OCI-LY7 (cell line): ENCODE data around the gene SPON1. TPM values are rescaled to one million over a fixed set of nuclear protein-coding genes. Genes with fewer than 3 reads are reported as not detected.

Source experiments
- BruUV-seq: library from RNA; stranded (reverse); fragments of 400-500 nt; replicated peaks from 2 replicates; lab custom pipeline; 2021; lab: Mats Ljungman, UMichigan
- CTCF ChIA-PET: fragments of 300-600 bp; sonication (Branson Sonifier 250); formaldehyde crosslinking; loops from one replicate; lab custom pipeline; 2022; ENCODE audit warnings: antibody characterized with exemption; ENCODE audit not compliant: unreplicated experiment; lab: Charles Lee
- POLR2A ChIA-PET: fragments of 300-600 bp; sonication (Branson Sonifier 250); formaldehyde crosslinking; loops from one replicate; lab custom pipeline; 2022; ENCODE audit warnings: antibody characterized with exemption; lab: Charles Lee
- DNase-seq: peaks from one replicate; pipeline ENCODE4 v3.0.0-alpha.2; 2015; ENCODE audit warnings: low spot score
- H2AFZ ChIP-seq: fragments of 200-600 bp; sonication (generic), shearing (Covaris generic); 2 replicates; pipeline ENCODE4 v1.6.1; 2014; ENCODE audit warnings: mild to moderate bottlenecking, antibody characterized with exemption, low read length, moderate library complexity
- H3K27ac ChIP-seq: fragments of 200-600 bp; sonication (generic); 2 replicates; pipeline ENCODE4 v1.5.1; 2014; ENCODE audit warnings: mixed run types, low read depth, mild to moderate bottlenecking, moderate library complexity, low read length, inconsistent platforms; ENCODE audit not compliant: poor library complexity, severe bottlenecking
- H3K36me3 ChIP-seq: fragments of 200-600 bp; sonication (generic); 2 replicates; pipeline ENCODE4 v1.6.1; 2014; ENCODE audit warnings: mild to moderate bottlenecking, antibody characterized with exemption, low read length, moderate library complexity, mixed read lengths; ENCODE audit not compliant: insufficient read depth
- H3K4me1 ChIP-seq: fragments of 200-600 bp; sonication (generic); 2 replicates; pipeline ENCODE4 v1.5.1; 2014; ENCODE audit warnings: mild to moderate bottlenecking, low read length; ENCODE audit not compliant: insufficient read depth, poor library complexity, severe bottlenecking
- H3K4me2 ChIP-seq: fragments of 200-600 bp; sonication (generic); 2 replicates; pipeline ENCODE4 v1.6.1; 2014; ENCODE audit warnings: mild to moderate bottlenecking, low read length
- H3K4me3 ChIP-seq: fragments of 200-600 bp; sonication (generic); 2 replicates; pipeline ENCODE4 v1.5.1; 2014; ENCODE audit warnings: mild to moderate bottlenecking, low read depth, low read length; ENCODE audit not compliant: poor library complexity, severe bottlenecking
- H3K79me2 ChIP-seq: fragments of 200-600 bp; sonication (generic); 2 replicates; pipeline ENCODE4 v1.6.1; 2016; ENCODE audit warnings: low read depth, mild to moderate bottlenecking, low read length, moderate library complexity, mixed read lengths; ENCODE audit not compliant: insufficient read depth
- H3K9me2 ChIP-seq: fragments of 200-600 bp; sonication (generic); 2 replicates; pipeline ENCODE4 v1.6.1; 2016; ENCODE audit warnings: mild to moderate bottlenecking, low read length, mixed read lengths; ENCODE audit not compliant: insufficient read depth
- H3K9me3 ChIP-seq: fragments of 200-600 bp; sonication (generic); 2 replicates; pipeline ENCODE4 v1.6.1; 2014; ENCODE audit warnings: mild to moderate bottlenecking, mixed run types, low read length, mixed read lengths
- H4K20me1 ChIP-seq: fragments of 200-600 bp; sonication (generic); 2 replicates; pipeline ENCODE4 v1.6.1; 2014; ENCODE audit warnings: mild to moderate bottlenecking, antibody characterized with exemption, low read length, moderate library complexity, mixed read lengths; ENCODE audit not compliant: insufficient read depth
- EZH2phosphoT487 ChIP-seq: fragments of 200-600 bp; sonication (generic); IDR thresholded peaks from 2 replicates; pipeline ENCODE4 v1.6.1; 2018; ENCODE audit warnings: low read depth, borderline replicate concordance, mild to moderate bottlenecking, mixed run types, antibody characterized with exemption, low read length, moderate library complexity, mixed read lengths
- intact Hi-C: fragments of 100-400 bp; cut with micrococcal nuclease; formaldehyde crosslinking; loops from one replicate; pipeline ENCODE4 v1.10.0; 2022; ENCODE audit not compliant: unreplicated experiment
- total RNA-seq, 2 experiments: library from RNA; depleted of rRNA in 1 of 2; stranded (reverse); fragments of >200 nt in 1 of 2; shearing (Covaris generic) in 1 of 2; gene quantifications; 2 replicates each; pipeline ENCODE4 v1.2.3, GENCODE V29; 2014 to 2022
- TF ChIP-seq, protein P1 (sequence below): fragments of 200-600 bp; sonication (generic); conservative IDR thresholded peaks from 2 replicates; pipeline ENCODE4 v1.5.1; 2014; ENCODE audit warnings: mild to moderate bottlenecking, antibody characterized with exemption, low read length, moderate library complexity, mixed read lengths

The SPON1 gene
- total RNA-seq, 2 experiments from 2014 or later, result 0.38 TPM; not detected in 1

DNA sequence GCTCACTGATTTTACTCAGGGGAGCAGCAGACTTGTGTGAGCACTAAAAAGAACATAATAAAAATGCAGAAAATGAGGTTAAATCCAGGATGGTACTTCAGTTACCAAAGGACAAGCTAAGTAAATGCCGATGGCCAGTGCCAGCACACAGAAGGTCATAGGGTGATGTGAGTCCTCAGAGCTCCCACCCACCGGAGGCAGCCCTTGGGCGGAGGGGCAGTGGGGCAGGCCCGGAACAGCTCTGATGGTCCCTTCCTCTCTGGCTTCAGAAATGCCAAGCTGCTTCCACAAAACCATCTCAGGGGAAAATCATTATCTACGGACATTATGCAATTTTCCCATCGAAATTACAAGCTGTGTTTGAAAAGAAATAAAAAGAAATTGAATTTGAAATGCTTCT lies 271.9 kb downstream of the SPON1 start:
- TF ChIP-seq, protein P1, sequence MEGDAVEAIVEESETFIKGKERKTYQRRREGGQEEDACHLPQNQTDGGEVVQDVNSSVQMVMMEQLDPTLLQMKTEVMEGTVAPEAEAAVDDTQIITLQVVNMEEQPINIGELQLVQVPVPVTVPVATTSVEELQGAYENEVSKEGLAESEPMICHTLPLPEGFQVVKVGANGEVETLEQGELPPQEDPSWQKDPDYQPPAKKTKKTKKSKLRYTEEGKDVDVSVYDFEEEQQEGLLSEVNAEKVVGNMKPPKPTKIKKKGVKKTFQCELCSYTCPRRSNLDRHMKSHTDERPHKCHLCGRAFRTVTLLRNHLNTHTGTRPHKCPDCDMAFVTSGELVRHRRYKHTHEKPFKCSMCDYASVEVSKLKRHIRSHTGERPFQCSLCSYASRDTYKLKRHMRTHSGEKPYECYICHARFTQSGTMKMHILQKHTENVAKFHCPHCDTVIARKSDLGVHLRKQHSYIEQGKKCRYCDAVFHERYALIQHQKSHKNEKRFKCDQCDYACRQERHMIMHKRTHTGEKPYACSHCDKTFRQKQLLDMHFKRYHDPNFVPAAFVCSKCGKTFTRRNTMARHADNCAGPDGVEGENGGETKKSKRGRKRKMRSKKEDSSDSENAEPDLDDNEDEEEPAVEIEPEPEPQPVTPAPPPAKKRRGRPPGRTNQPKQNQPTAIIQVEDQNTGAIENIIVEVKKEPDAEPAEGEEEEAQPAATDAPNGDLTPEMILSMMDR, result no peak
- BruUV-seq, result no TSS peak
- H3K36me3 ChIP-seq, result no peaks in the 10 kb centered on the region
- H2AFZ ChIP-seq, result no peak overlapping the region
- peaks cover 22% of the 10 kb centered on the region for H3K4me1 ChIP-seq
- DNase-seq, result no peak
- no peaks in the 10 kb centered on the region for H3K79me2 ChIP-seq
- no peaks in the 10 kb centered on the region for H4K20me1 ChIP-seq
- intact Hi-C loops, result no loop called here
- no peaks in the 10 kb centered on the region for H3K9me2 ChIP-seq
- CTCF ChIA-PET, result interaction anchor here (0.6 kb wide), 1 partner anchor 458 kb away, joined by 3 read pairs; no protein-coding TSS in a partner anchor
- no peaks in the 10 kb centered on the region for H3K9me3 ChIP-seq
- no peak overlapping the region for H3K4me3 ChIP-seq
- POLR2A ChIA-PET, result interaction anchor here (0.9 kb wide), 1 partner anchor 35 kb away, joined by 3 read pairs; no protein-coding TSS in a partner anchor
- no peak overlapping the region for H3K27ac ChIP-seq
- no peak overlapping the region for H3K4me2 ChIP-seq

DNA sequence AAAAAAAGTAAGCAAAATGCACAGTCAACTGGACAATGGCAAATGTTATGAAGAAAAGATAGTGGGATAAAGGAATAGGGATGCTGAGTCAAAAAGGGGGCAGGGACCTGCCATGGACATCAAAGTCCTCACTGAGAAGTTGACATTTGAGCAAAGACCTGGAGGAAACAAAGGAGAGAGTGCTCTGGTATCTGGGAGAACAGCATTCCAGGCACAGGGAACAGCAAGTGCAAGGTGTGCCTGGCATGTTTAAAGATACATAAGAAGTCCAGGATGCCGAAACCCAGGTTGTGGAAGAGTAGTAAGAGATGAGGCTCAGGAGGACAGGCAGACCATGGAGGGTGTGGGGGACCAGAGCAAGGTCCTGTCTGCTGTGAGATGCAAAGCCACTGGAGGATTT lies 273.2 kb downstream of the SPON1 start:
- no peak for TF ChIP-seq EZH2phosphoT487
- TF ChIP-seq, protein P1, result no peak
- no peaks in the 10 kb centered on the region for H3K9me3 ChIP-seq
- no peaks in the 10 kb centered on the region for H4K20me1 ChIP-seq
- H3K36me3 ChIP-seq, result no peaks in the 10 kb centered on the region
- H2AFZ ChIP-seq, result no peak overlapping the region
- intact Hi-C loops, result no loop called here
- H3K4me1 ChIP-seq, result peaks cover 22% of the 10 kb centered on the region
- H3K79me2 ChIP-seq, result no peaks in the 10 kb centered on the region
- POLR2A ChIA-PET, result no interaction called here
- H3K4me3 ChIP-seq, result no peak overlapping the region
- DNase-seq, result no peak
- no peak overlapping the region for H3K27ac ChIP-seq
- no peaks in the 10 kb centered on the region for H3K9me2 ChIP-seq
- CTCF ChIA-PET, result no interaction called here
- BruUV-seq, result no TSS peak
- no peak overlapping the region for H3K4me2 ChIP-seq

DNA sequence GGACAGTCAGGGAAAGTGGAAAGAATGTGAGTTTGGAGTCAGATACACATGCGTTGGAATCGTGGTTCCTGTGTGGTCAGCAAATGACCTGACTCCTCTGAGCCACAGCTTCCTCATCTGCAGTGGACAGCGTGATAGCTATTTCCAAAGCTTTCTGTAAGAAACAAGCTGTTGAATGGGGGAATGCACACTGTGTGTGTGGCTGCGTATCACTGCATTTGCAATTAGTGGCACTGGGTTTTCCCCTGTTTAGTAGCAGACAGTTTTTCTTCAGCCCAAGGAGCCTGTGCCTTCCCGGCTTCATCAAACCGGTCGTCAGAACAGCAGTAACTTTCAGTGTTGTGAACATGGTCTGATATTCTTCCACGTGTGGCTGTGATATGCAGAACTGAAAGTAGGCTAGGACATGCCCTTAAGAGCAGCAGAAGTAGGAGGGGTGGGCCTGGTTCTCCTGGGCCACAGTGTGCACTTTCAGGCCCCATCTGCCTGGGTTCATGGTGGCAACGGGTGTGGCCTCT lies 275.0 kb downstream of the SPON1 start:
- Histone ChIP-seq H3K36me3 (no peaks in the 10 kb centered on the region), H3K4me2 (peak overlapping the region; percentile 47), H3K4me3 (no peak overlapping the region), H2AFZ (peak overlapping the region; percentile 44; the same call in 1 of the 2 replicates), H3K9me3 (no peaks in the 10 kb centered on the region), H3K4me1 (peaks cover 22% of the 10 kb centered on the region), H3K79me2 (no peaks in the 10 kb centered on the region), H4K20me1 (no peaks in the 10 kb centered on the region), H3K27ac (peak overlapping the region; percentile 49), H3K9me2 (no peaks in the 10 kb centered on the region)
- no peak for TF ChIP-seq EZH2phosphoT487
- TF ChIP-seq, protein P1, result no peak
- ChIA-PET CTCF (no interaction called here), POLR2A (interaction anchor here (1.1 to 1.4 kb wide), 2 partner anchors 11 to 341 kb away, joined by 3 to 5 read pairs; no protein-coding TSS in a partner anchor)
- peak; percentile 86 for DNase-seq
- intact Hi-C loops, result no loop called here
- no TSS peak for BruUV-seq
